Measurements from ENCODE around the gene SUCNR1. TPM values are rescaled to one million over a fixed set of nuclear protein-coding genes. Genes with fewer than 3 reads are reported as not detected.
A peak's percentile ranks its signal among the peaks of the same experiment; 100 is the strongest.

The SUCNR1 gene
- total and polyA plus RNA-seq, 2 donors (not counting 1 experiment from before 2014, with no cell fraction given), result under 0.01 to 0.02 TPM

DNA sequence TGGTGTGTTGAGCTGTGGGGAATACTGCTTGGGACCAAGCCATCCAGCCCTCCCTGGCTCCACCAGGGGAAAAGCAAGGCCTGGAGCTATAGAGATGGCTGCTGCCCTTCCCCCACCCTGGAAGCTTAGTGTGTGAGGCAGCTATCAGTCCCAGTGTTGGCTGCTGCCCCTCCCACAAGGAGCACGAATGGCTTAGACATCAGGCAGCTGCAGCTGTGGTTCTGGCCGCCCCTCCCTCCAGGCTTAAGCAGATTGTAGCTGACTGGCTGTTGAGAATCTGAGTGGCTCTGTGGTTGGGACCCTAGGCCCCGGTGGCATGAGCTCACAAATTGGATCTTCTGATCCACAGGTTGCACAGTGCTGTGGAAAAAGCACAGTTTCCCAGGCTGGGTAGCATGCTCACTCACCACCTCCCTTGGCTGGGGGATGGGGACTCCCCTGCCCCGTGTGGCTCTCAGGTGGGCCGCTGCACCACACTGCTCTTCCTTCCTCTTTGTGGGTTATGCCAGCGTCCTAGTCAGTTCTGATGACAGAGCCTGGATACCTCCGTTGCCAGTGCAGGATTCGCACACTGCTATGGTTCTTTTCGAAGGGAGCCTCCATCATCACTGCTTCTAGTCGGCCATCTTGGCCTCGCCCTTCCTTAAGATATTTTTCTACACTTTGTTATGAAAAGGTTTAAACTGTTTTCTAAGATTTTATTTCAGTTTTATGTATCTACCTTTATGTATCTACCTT, 21.2 kb upstream of the SUCNR1 start:
- Histone ChIP-seq H2AFZ (ENCODE audit: low read length) (no peak overlapping the region), H3K9me3 (ENCODE audit: control insufficient read depth, insufficient read depth, low read depth, low read length) (no peaks in the 10 kb centered on the region), H3K4me3 (replicated peaks in 1 of 4; ENCODE audit: control extremely low read depth in 1 of 4, insufficient read depth in 1 of 4, low read depth in 3 of 4, low read length in 4 of 4) (no peak overlapping the region), H3K27ac (ENCODE audit: insufficient read depth, low read length) (no peak overlapping the region), H4K20me1 (ENCODE audit: control insufficient read depth, extremely low read depth, insufficient read depth, low read length) (no peaks in the 10 kb centered on the region), H3K4me2 (ENCODE audit: extremely low read depth, insufficient read depth, low read length) (no peak overlapping the region), H3K4me1 (ENCODE audit: control insufficient read depth, extremely low read depth, insufficient read depth, low read length) (no peaks in the 10 kb centered on the region), H3K79me2 (ENCODE audit: control insufficient read depth, insufficient read depth, low read length) (no peaks in the 10 kb centered on the region), H3K36me3 (ENCODE audit: control insufficient read depth, insufficient read depth, low read length) (no peaks in the 10 kb centered on the region), H3K9ac (ENCODE audit: insufficient read depth, low read length) (no peak overlapping the region), H3K27me3 (ENCODE audit: control insufficient read depth, insufficient read depth, low read length) (no peaks in the 10 kb centered on the region)
- no peak for DNase-seq (ENCODE audit: low read depth in 2 of 2)
- no peak for TF ChIP-seq EZH2 (IDR thresholded peaks at IDR 0.05; ENCODE audit: low read length, missing control alignments)
- TF ChIP-seq, protein P1, sequence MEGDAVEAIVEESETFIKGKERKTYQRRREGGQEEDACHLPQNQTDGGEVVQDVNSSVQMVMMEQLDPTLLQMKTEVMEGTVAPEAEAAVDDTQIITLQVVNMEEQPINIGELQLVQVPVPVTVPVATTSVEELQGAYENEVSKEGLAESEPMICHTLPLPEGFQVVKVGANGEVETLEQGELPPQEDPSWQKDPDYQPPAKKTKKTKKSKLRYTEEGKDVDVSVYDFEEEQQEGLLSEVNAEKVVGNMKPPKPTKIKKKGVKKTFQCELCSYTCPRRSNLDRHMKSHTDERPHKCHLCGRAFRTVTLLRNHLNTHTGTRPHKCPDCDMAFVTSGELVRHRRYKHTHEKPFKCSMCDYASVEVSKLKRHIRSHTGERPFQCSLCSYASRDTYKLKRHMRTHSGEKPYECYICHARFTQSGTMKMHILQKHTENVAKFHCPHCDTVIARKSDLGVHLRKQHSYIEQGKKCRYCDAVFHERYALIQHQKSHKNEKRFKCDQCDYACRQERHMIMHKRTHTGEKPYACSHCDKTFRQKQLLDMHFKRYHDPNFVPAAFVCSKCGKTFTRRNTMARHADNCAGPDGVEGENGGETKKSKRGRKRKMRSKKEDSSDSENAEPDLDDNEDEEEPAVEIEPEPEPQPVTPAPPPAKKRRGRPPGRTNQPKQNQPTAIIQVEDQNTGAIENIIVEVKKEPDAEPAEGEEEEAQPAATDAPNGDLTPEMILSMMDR (conservative IDR thresholded peaks at IDR 0.05 in 1 of 2, IDR thresholded peaks at IDR 0.05 in 1 of 2; ENCODE audit: low read depth in 1 of 2, low read length in 2 of 2), result no peak

DNA sequence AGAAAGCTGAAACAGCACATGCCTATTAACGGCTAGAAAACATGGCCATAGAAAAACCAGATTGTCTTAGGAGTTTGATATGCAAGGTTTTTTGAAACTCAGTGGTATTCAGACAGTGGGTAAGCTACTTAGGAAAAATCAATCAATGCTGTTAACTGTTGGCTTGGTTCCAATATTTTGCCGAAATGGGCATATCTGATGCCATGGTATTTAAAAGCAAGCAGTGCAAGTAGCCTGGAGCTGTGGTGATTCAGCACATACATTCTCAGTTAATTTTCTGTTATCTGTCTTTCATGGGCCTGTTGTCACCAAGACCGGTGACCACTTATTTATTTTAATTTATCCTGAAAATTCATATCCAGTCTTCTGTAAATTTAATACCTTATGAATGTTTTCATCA, 17.3 kb upstream of the SUCNR1 start:
- H3K4me3 ChIP-seq (replicated peaks in 1 of 4; ENCODE audit: control extremely low read depth in 1 of 4, insufficient read depth in 1 of 4, low read depth in 3 of 4, low read length in 4 of 4), result no peak overlapping the region
- H3K9me3 ChIP-seq (ENCODE audit: control insufficient read depth, insufficient read depth, low read depth, low read length), result no peaks in the 10 kb centered on the region
- H3K4me2 ChIP-seq (ENCODE audit: extremely low read depth, insufficient read depth, low read length), result no peak overlapping the region
- no peaks in the 10 kb centered on the region for H3K79me2 ChIP-seq (ENCODE audit: control insufficient read depth, insufficient read depth, low read length)
- no peaks in the 10 kb centered on the region for H3K36me3 ChIP-seq (ENCODE audit: control insufficient read depth, insufficient read depth, low read length)
- H3K9ac ChIP-seq (ENCODE audit: insufficient read depth, low read length), result no peak overlapping the region
- no peaks in the 10 kb centered on the region for H4K20me1 ChIP-seq (ENCODE audit: control insufficient read depth, extremely low read depth, insufficient read depth, low read length)
- H3K27ac ChIP-seq (ENCODE audit: insufficient read depth, low read length), result no peak overlapping the region
- H3K27me3 ChIP-seq (ENCODE audit: control insufficient read depth, insufficient read depth, low read length), result no peaks in the 10 kb centered on the region
- H3K4me1 ChIP-seq (ENCODE audit: control insufficient read depth, extremely low read depth, insufficient read depth, low read length), result no peaks in the 10 kb centered on the region
- DNase-seq (ENCODE audit: low read depth in 2 of 2), result peak in 1 of 2 donors; percentile 16
- no peak overlapping the region for H2AFZ ChIP-seq (ENCODE audit: low read length)
- no peak for TF ChIP-seq EZH2 (IDR thresholded peaks at IDR 0.05; ENCODE audit: low read length, missing control alignments)
- TF ChIP-seq, protein P1 (conservative IDR thresholded peaks at IDR 0.05 in 1 of 2, IDR thresholded peaks at IDR 0.05 in 1 of 2; ENCODE audit: low read depth in 1 of 2, low read length in 2 of 2), result no peak

DNA sequence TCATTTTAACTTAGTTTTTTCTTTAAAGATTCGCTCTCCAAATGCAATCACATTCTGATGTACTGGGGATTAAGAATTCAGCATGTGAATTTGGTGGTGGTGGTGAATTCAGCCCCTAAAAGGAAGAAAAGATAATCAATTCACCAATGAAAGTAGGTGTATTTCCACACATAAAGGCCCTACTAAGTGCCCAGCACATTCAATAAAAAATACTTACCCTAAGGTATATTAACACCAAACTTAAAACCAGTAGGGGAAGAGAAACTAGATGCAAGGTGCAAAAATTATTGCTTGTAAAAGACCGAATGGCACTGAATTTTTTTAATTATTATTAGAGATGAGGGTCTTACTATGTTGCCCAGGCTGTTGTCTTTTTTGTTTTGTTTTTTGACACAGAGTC, 16.8 kb upstream of the SUCNR1 start:
- no peak overlapping the region for H3K4me3 ChIP-seq (replicated peaks in 1 of 4; ENCODE audit: control extremely low read depth in 1 of 4, insufficient read depth in 1 of 4, low read depth in 3 of 4, low read length in 4 of 4)
- TF ChIP-seq, protein P1 (conservative IDR thresholded peaks at IDR 0.05 in 1 of 2, IDR thresholded peaks at IDR 0.05 in 1 of 2; ENCODE audit: low read depth in 1 of 2, low read length in 2 of 2), result no peak
- no peaks in the 10 kb centered on the region for H3K9me3 ChIP-seq (ENCODE audit: control insufficient read depth, insufficient read depth, low read depth, low read length)
- no peak overlapping the region for H2AFZ ChIP-seq (ENCODE audit: low read length)
- H3K36me3 ChIP-seq (ENCODE audit: control insufficient read depth, insufficient read depth, low read length), result no peaks in the 10 kb centered on the region
- H3K79me2 ChIP-seq (ENCODE audit: control insufficient read depth, insufficient read depth, low read length), result no peaks in the 10 kb centered on the region
- DNase-seq (ENCODE audit: low read depth in 2 of 2), result no peak
- no peaks in the 10 kb centered on the region for H3K4me1 ChIP-seq (ENCODE audit: control insufficient read depth, extremely low read depth, insufficient read depth, low read length)
- H3K4me2 ChIP-seq (ENCODE audit: extremely low read depth, insufficient read depth, low read length), result no peak overlapping the region
- H3K9ac ChIP-seq (ENCODE audit: insufficient read depth, low read length), result no peak overlapping the region
- no peak overlapping the region for H3K27ac ChIP-seq (ENCODE audit: insufficient read depth, low read length)
- no peaks in the 10 kb centered on the region for H3K27me3 ChIP-seq (ENCODE audit: control insufficient read depth, insufficient read depth, low read length)
- H4K20me1 ChIP-seq (ENCODE audit: control insufficient read depth, extremely low read depth, insufficient read depth, low read length), result no peaks in the 10 kb centered on the region

All from fibroblast of lung (primary cell).